ENCODE measurements around the gene SAMD3.

SAMD3 gene

GRCh38 chr6:130136798-130137197, 86.0 kb downstream of the SAMD3 start:
- Histone ChIP-seq H3K27ac (no peak overlapping the region), H3K27me3 (ENCODE audit: insufficient read depth, low read depth, severe bottlenecking) (no peaks in the 10 kb centered on the region), H3K9me3 (ENCODE audit: severe bottlenecking) (no peaks in the 10 kb centered on the region), H3K4me3 (ENCODE audit: low read depth, low read length) (no peak overlapping the region), H3K36me3 (no peaks in the 10 kb centered on the region)
- TF ChIP-seq CTCF (IDR thresholded peaks at IDR 0.05; ENCODE audit: low read depth, low read length): no peak
- no peak for DNase-seq

DNA sequence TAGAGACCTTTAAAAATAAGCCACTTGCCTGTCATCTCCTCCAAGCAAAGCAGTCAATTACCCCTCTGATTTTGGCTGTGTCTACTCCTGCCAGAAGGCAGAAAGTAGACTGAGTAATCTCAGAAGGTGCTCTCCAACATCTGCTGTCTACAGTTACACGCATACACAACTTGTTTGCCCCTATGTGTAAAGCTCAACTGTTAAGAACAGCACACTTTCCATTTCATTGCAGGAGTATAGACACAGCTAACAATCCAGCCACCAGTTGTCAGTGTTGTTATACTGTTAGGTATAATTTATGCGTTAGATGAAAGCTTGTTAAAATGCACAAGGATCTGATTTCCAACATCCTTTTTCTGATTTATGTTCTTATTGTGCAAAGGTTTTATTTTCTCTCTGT, 88.2 kb downstream of the SAMD3 start:
- Histone ChIP-seq H3K4me3 (ENCODE audit: low read depth, low read length) (no peak overlapping the region), H3K27ac (no peak overlapping the region), H3K27me3 (ENCODE audit: insufficient read depth, low read depth, severe bottlenecking) (no peaks in the 10 kb centered on the region), H3K36me3 (no peaks in the 10 kb centered on the region), H3K9me3 (ENCODE audit: severe bottlenecking) (no peaks in the 10 kb centered on the region)
- TF ChIP-seq CTCF (IDR thresholded peaks at IDR 0.05; ENCODE audit: low read depth, low read length): no peak
- DNase-seq: no peak

- Histone ChIP-seq H3K36me3 (no peaks in the 10 kb centered on the region), H3K27me3 (ENCODE audit: insufficient read depth, low read depth, severe bottlenecking) (no peaks in the 10 kb centered on the region), H3K4me3 (ENCODE audit: low read depth, low read length) (no peak overlapping the region), H3K27ac (no peak overlapping the region), H3K9me3 (ENCODE audit: severe bottlenecking) (no peaks in the 10 kb centered on the region)
- no peak for TF ChIP-seq CTCF (IDR thresholded peaks at IDR 0.05; ENCODE audit: low read depth, low read length)
- no peak for DNase-seq
These were observed 90.5 kb downstream of the SAMD3 start for GRCh38 chr6:130132286-130132701.

DNA sequence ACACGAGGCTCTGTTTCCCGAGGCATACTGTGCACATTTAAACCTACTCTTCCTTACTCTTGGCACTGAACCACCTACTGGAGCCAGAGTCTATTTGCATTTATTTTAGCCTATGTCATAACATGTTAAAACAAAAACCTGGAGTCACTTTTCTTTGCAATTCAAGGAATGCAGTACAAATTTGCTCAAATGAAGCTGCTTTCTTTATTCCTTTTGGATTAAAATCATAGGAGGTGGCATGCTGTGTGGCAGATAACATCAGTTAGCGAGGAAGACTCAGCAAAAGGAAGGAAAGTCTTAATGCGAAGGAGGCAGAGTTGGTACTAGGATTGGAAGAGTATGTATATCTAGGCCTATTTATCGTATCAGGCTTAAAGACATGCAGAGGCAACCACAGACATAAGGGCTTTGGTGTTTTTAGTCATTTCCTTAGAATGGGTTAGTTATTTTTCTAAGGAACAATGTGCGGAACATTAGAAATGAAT, 92.9 kb downstream of the SAMD3 start:
- no peaks in the 10 kb centered on the region for H3K27me3 ChIP-seq (ENCODE audit: insufficient read depth, low read depth, severe bottlenecking)
- no peak for TF ChIP-seq CTCF (IDR thresholded peaks at IDR 0.05; ENCODE audit: low read depth, low read length)
- no peak overlapping the region for H3K27ac ChIP-seq
- no peaks in the 10 kb centered on the region for H3K36me3 ChIP-seq
- DNase-seq: no peak
- H3K4me3 ChIP-seq (ENCODE audit: low read depth, low read length): no peak overlapping the region
- H3K9me3 ChIP-seq (ENCODE audit: severe bottlenecking): no peaks in the 10 kb centered on the region

DNA sequence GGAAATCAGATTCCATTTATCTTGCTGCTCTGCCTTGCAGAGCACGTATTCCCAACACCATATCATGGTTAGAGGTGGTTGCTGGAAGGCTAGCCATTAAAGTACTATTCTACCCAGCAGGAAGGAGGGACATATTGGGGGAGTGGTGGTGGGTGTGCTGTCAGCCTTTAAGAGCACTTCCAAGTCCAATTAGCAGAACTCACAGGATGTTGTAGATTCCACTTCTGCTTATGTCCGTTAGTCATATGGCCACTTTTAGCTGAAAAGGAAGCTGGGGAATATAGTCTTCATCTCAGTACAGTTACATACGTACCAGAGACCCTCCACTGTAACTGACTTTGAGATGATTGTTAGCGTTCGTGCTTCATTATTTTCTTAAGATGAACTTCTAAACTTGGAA, 94.4 kb downstream of the SAMD3 start:
- no peak for DNase-seq
- no peaks in the 10 kb centered on the region for H3K36me3 ChIP-seq

More for the DNA sequence above, 94.4 kb downstream of the SAMD3 start:
- Histone ChIP-seq H3K27ac (no peak overlapping the region), H3K9me3 (ENCODE audit: severe bottlenecking) (no peaks in the 10 kb centered on the region), H3K4me3 (ENCODE audit: low read depth, low read length) (no peak overlapping the region), H3K27me3 (ENCODE audit: insufficient read depth, low read depth, severe bottlenecking) (no peaks in the 10 kb centered on the region)
- TF ChIP-seq CTCF (IDR thresholded peaks at IDR 0.05; ENCODE audit: low read depth, low read length): no peak

All from WERI-Rb-1 (cell line).